Measurements from ENCODE around the gene HS3ST3B1.

HS3ST3B1 gene

DNA sequence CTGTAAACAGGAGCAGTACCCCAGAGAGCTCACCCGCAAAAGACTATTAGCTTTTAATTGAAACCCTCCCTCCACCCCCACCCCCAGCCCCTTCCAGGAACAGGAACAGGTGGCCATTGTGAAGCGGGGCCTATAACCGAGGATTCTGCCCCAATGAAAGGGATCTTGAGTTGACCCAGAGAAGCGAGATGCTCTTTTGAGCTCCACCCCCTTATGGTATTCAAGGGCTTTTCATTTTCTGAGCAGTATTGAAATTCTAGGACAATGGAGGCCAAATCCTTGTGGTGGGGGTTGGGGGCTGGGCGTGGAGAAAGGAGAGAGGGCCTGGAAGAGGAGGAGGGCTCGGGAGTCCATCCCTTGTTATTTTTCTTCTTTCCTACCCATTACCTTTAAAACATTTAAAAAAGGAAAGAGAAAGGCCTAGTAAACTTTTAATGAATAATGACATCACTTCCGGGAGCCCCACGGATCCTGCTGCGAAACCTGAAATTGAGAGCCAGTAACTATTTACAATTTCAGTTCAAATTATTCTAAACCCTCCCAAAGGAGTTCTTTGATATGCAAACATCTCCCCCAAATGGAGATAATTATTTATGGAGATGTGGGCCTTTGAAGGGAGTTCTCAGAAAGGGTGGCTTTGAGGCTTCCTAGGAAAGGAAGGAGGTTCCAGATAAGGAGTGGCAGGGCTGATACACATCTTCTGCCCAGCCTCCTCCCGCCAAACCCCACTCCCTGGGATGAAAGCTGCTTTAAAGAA is 30.5 kb downstream of the HS3ST3B1 start:
- no peaks in the 10 kb centered on the region for H3K36me3 ChIP-seq
- no peak for DNase-seq
- no peak overlapping the region for H3K4me3 ChIP-seq
- no peaks in the 10 kb centered on the region for H3K9me3 ChIP-seq
- H3K27ac ChIP-seq, result no peak overlapping the region
- intact Hi-C loops (cut with DNase I; ENCODE audit: low total_unique reads), result no loop called here
- peaks cover 0 to 4% of the 10 kb centered on the region in 2 donors for H3K27me3 ChIP-seq
- no peaks in the 10 kb centered on the region for H3K4me1 ChIP-seq
- TF ChIP-seq, protein P1, sequence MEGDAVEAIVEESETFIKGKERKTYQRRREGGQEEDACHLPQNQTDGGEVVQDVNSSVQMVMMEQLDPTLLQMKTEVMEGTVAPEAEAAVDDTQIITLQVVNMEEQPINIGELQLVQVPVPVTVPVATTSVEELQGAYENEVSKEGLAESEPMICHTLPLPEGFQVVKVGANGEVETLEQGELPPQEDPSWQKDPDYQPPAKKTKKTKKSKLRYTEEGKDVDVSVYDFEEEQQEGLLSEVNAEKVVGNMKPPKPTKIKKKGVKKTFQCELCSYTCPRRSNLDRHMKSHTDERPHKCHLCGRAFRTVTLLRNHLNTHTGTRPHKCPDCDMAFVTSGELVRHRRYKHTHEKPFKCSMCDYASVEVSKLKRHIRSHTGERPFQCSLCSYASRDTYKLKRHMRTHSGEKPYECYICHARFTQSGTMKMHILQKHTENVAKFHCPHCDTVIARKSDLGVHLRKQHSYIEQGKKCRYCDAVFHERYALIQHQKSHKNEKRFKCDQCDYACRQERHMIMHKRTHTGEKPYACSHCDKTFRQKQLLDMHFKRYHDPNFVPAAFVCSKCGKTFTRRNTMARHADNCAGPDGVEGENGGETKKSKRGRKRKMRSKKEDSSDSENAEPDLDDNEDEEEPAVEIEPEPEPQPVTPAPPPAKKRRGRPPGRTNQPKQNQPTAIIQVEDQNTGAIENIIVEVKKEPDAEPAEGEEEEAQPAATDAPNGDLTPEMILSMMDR (IDR thresholded peaks at IDR 0.05), result no peak

DNA sequence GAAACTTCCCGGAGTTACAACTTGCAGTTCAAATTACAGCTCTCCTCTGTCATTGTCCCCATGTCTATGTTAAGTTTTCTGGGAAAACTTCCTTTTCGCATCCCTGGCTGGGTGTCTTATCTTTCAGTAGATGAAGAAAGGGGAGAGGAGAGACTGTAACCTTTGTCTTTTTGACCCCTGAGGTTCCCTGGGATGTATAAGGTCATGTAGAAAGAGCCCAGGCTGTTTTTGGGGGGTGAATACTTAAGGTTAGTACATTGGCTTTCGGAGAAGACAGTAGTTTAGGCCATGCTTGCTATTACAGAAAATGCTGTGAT is 31.1 kb downstream of the HS3ST3B1 start:
- no peaks in the 10 kb centered on the region for H3K9me3 ChIP-seq
- TF ChIP-seq, protein P1 (IDR thresholded peaks at IDR 0.05), result no peak
- peaks cover 0 to 4% of the 10 kb centered on the region in 2 donors for H3K27me3 ChIP-seq
- no peaks in the 10 kb centered on the region for H3K36me3 ChIP-seq
- H3K27ac ChIP-seq, result no peak overlapping the region
- no peaks in the 10 kb centered on the region for H3K4me1 ChIP-seq
- no peak for DNase-seq
- intact Hi-C loops (cut with DNase I; ENCODE audit: low total_unique reads), result no loop called here
- H3K4me3 ChIP-seq, result no peak overlapping the region

DNA sequence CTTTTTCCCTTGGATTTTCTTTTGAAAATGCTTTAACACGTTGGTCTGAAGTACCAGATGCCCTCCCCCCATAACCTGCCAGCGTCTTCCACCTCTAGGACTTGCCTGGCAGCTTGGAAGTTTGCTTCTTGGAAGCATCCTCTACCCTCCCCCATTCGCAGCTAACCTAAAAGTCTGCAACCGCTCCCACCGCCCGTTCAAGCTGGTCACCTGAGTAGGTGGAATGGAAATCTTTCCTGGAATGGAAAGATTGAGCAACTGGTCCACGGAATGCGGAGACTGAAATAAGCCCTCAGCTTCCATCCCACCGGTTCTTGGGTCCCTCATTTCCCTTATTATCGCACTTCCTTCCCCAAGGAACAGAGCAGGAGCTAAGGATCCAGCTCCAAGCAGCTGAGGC is 31.4 kb downstream of the HS3ST3B1 start:
- no peak for DNase-seq
- Histone ChIP-seq H3K4me1 (no peaks in the 10 kb centered on the region), H3K36me3 (no peaks in the 10 kb centered on the region), H3K9me3 (no peaks in the 10 kb centered on the region), H3K4me3 (no peak overlapping the region), H3K27me3 (peaks cover 0 to 4% of the 10 kb centered on the region in 2 donors), H3K27ac (no peak overlapping the region)
- intact Hi-C loops (cut with DNase I; ENCODE audit: low total_unique reads), result no loop called here
- TF ChIP-seq, protein P1 (IDR thresholded peaks at IDR 0.05), result no peak

DNA sequence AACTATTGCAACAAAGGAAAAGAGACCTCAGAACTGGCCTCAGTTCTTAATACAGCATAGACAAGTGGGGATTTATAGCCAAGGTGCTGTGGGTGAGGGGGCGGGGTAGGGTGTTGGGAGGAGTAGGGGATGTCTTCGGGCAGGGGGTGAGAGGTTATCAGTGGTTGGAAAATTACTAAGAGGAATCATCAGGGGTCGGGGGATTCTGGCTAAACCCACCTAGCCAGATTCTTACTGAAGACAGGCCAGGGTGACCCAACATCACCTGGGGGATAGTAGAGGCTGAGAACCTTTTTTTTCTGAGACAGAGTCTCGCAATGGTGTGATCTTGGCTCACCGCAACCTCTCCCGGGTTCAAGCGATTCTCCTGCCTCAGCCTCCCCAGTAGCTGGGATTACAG is 32.6 kb downstream of the HS3ST3B1 start:
- intact Hi-C loops (cut with DNase I; ENCODE audit: low total_unique reads), result no loop called here
- no peak overlapping the region for H3K27ac ChIP-seq
- H3K36me3 ChIP-seq, result no peaks in the 10 kb centered on the region
- TF ChIP-seq, protein P1 (IDR thresholded peaks at IDR 0.05), result no peak
- no peak for DNase-seq
- no peak overlapping the region for H3K4me3 ChIP-seq
- no peaks in the 10 kb centered on the region for H3K4me1 ChIP-seq
- no peaks in the 10 kb centered on the region for H3K9me3 ChIP-seq
- H3K27me3 ChIP-seq, result peaks cover 0 to 15% of the 10 kb centered on the region in 2 donors

DNA sequence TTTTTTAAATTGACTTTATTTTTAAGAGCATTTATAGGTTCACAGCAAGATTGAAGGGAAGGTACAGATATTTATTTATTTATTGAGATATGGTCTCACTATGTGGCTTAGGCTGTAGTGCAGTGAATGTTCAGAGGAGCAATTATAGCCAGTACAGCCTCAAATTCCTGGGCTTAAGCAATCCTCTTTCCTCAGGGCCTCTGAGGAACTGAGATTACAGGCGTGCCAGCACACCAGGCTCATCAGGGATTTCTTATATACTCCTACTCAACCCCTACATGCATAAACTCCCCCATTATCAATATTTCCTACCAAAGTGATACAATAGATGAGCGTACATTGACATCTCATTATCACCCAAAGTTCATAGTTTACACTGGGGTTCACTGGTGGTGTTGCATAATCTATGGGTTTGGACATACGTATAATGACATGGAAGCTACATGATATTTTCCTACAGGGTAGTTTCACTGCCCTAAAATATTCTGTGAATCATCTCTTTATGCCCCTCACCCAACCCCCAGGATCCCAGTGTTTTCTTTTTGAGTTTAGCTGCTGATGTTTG is 33.5 kb downstream of the HS3ST3B1 start:
- intact Hi-C loops (cut with DNase I; ENCODE audit: low total_unique reads), result no loop called here
- Histone ChIP-seq H3K4me3 (no peak overlapping the region), H3K27ac (no peak overlapping the region), H3K9me3 (no peaks in the 10 kb centered on the region), H3K36me3 (no peaks in the 10 kb centered on the region), H3K4me1 (no peaks in the 10 kb centered on the region), H3K27me3 (peaks cover 0 to 23% of the 10 kb centered on the region in 2 donors)
- TF ChIP-seq, protein P1 (IDR thresholded peaks at IDR 0.05), result no peak
- no peak for DNase-seq

Measured in tibial artery (tissue), 4 donors.